A549 (cell line): ENCODE data around the gene PNKP. TPM values are rescaled to one million over a fixed set of nuclear protein-coding genes. Genes with fewer than 3 reads are reported as not detected.

ENCODE experiments used
- ATAC-seq, 2 experiments: fragments of 200-7000 bp in 1 of 2; fragments of >200 bp in 1 of 2; cut with Nextera tagmentation in 1 of 2; cut with Tn5 transposase in 1 of 2; 3 replicates each; pipeline versions ENCODE4 v1.8.0 to v1.9.1; 2018 to 2020; ENCODE audit warnings: mild to moderate bottlenecking in 1 of 2, moderate library complexity in 1 of 2
- CTCF ChIA-PET: fragments of 300-600 bp; sonication (Branson Sonifier 250); formaldehyde crosslinking; extraction: SDS; loops from one replicate; lab custom pipeline; 2021; ENCODE audit warnings: antibody characterized with exemption, inconsistent platforms; lab: Yijun Ruan, JAX
- POLR2A ChIA-PET: fragments of 350-600 bp; formaldehyde crosslinking; extraction: SDS; loops from one replicate; lab custom pipeline; 2021; ENCODE audit warnings: antibody characterized with exemption, inconsistent platforms; lab: Yijun Ruan, JAX
- DNase-seq, 2 experiments: peaks; one replicate each; pipeline versions ENCODE4 v3.0.0 to v3.0.0-alpha.2; 2011 to 2016; ENCODE audit warnings: low read depth in 1 of 2, low spot score in 1 of 2
- FAIRE-seq: peaks from 2 replicates; lab custom pipeline; 2011; peaks lifted over from hg19 to GRCh38; lab: Jason Lieb, UNC
- H3K27ac ChIP-seq, 2 experiments: fragments of >200 bp; sonication (Bioruptor Twin); formaldehyde crosslinking; 3 replicates each; pipeline ENCODE4 v1.5.1; 2016 to 2017
- H3K4me1 ChIP-seq: fragments of >200 bp; sonication (Bioruptor Twin); formaldehyde crosslinking; 3 replicates; pipeline ENCODE4 v1.6.1; 2016
- H3K4me2 ChIP-seq: fragments of >200 bp; sonication (Bioruptor Twin); formaldehyde crosslinking; 3 replicates; pipeline ENCODE4 v1.6.1; 2016
- H3K4me3 ChIP-seq: fragments of >200 bp; sonication (Bioruptor Twin); formaldehyde crosslinking; 3 replicates; pipeline ENCODE4 v1.5.1; 2016
- H3K9me3 ChIP-seq: fragments of >200 bp; sonication (Bioruptor Twin); formaldehyde crosslinking; 3 replicates; pipeline ENCODE4 v1.6.1; 2016
- CHD4 ChIP-seq: fragments of 200-600 bp; sonication (generic); IDR thresholded peaks from 2 replicates; pipeline ENCODE4 v1.6.1; 2016; ENCODE audit warnings: antibody characterized with exemption, mild to moderate bottlenecking, borderline replicate concordance
- CTCF ChIP-seq: fragments of >200 bp; sonication (Bioruptor Twin); formaldehyde crosslinking; IDR thresholded peaks from 3 replicates; pipeline ENCODE4 v1.5.1; 2016
- ELK1 ChIP-seq: fragments of 150-350 bp; IDR thresholded peaks from 2 replicates; pipeline ENCODE4 v1.6.1; 2014; ENCODE audit warnings: low read depth, mild to moderate bottlenecking, low read length
- EP300 ChIP-seq, 2 experiments: fragments of >200 bp; sonication (Bioruptor Twin); formaldehyde crosslinking; IDR thresholded peaks; 2 replicates in 1 of 2; 3 replicates in 1 of 2; pipeline ENCODE4 v1.6.1; 2016 to 2017
- ESRRA ChIP-seq: fragments of 150-350 bp; IDR thresholded peaks from 2 replicates; pipeline ENCODE4 v1.6.1; 2014; ENCODE audit warnings: mild to moderate bottlenecking, low read length, borderline replicate concordance
- FOSB ChIP-seq: fragments of 250-450 bp; sonication (Bioruptor Pico); IDR thresholded peaks from 2 replicates; pipeline ENCODE4 v1.5.0; 2020; ENCODE audit warnings: mild to moderate bottlenecking, moderate library complexity
- FOSL2 ChIP-seq, 2 experiments: fragments of 450-650 bp in 1 of 2; fragments of >200 bp in 1 of 2; sonication (Bioruptor Twin) in 1 of 2; formaldehyde crosslinking; IDR thresholded peaks; 2 replicates each; pipeline versions ENCODE4 v1.5.0 to v1.6.1; 2016 to 2020; ENCODE audit warnings: mild to moderate bottlenecking in 1 of 2, moderate library complexity in 1 of 2
- GATA3 ChIP-seq: IDR thresholded peaks from 2 replicates; pipeline ENCODE4 v1.6.1; 2012; ENCODE audit warnings: borderline replicate concordance
- HDAC2 ChIP-seq: fragments of 200-600 bp; sonication (generic); IDR thresholded peaks from 2 replicates; pipeline ENCODE4 v1.6.1; 2016
- HOXA7 ChIP-seq: fragments of 250-450 bp; sonication (Bioruptor Pico); IDR thresholded peaks from 2 replicates; pipeline ENCODE4 v1.5.0; 2020; ENCODE audit warnings: mild to moderate bottlenecking, moderate library complexity
- JUNB ChIP-seq: fragments of >200 bp; sonication (Bioruptor Twin); formaldehyde crosslinking; IDR thresholded peaks from 2 replicates; pipeline ENCODE4 v1.6.1; 2016
- MAFK ChIP-seq: fragments of 450-650 bp; IDR thresholded peaks from 2 replicates; pipeline ENCODE4 v1.6.1; 2014; ENCODE audit not compliant: partially characterized antibody
- MAZ ChIP-seq: fragments of 150-350 bp; IDR thresholded peaks from 2 replicates; pipeline ENCODE4 v1.6.1; 2014; ENCODE audit warnings: antibody characterized with exemption, low read depth, low read length, borderline replicate concordance
- MYC ChIP-seq: IDR thresholded peaks from 2 replicates; pipeline ENCODE4 v1.6.1; 2012; ENCODE audit warnings: mild to moderate bottlenecking, inconsistent platforms, low read length, improper control_type of control experiment, borderline replicate concordance
- NPAS2 ChIP-seq: fragments of 250-450 bp; sonication (Bioruptor Pico); IDR thresholded peaks from 2 replicates; pipeline ENCODE4 v1.8.0; 2022; ENCODE audit warnings: mild to moderate bottlenecking, moderate library complexity, borderline replicate concordance
- POLR2A ChIP-seq: IDR thresholded peaks from 2 replicates; pipeline ENCODE4 v1.6.1; 2012; ENCODE audit warnings: mild to moderate bottlenecking, low read length
- RARB ChIP-seq: fragments of 250-450 bp; sonication (Bioruptor Pico); IDR thresholded peaks from 2 replicates; pipeline ENCODE4 v1.8.0; 2021; ENCODE audit warnings: mild to moderate bottlenecking, moderate library complexity
- SREBF2 ChIP-seq: fragments of 450-650 bp; IDR thresholded peaks from 2 replicates; pipeline ENCODE4 v1.6.1; 2014; ENCODE audit warnings: mild to moderate bottlenecking, moderate library complexity
- WGBS: methylation state at CpG from one replicate; pipeline ENCODE4 v1.1.6; 2017; ENCODE audit errors: missing lambda C conversion rate; 5-methylcytosine and 5-hydroxymethylcytosine counted together
- polyA plus RNA-seq, 4 experiments: library from polyadenylated mRNA; depleted of rRNA in 3 of 4; stranded (reverse); fragments of >200 nt; fragmentation: RNase III in 1 of 4; extraction: RNeasy Plus Mini Kit Qiagen cat#74134 plus additional on column Dnase treatment in 1 of 4; gene quantifications; 2 replicates in 3 of 4; 3 replicates in 1 of 4; pipeline ENCODE4 v1.2.3, GENCODE V29; 2011 to 2017
- TF ChIP-seq, protein P1 (sequence below): fragments of 250-450 bp; sonication (Bioruptor Pico); IDR thresholded peaks from 2 replicates; pipeline ENCODE4 v1.5.0; 2020; ENCODE audit warnings: low read depth, mild to moderate bottlenecking, moderate library complexity

PNKP gene
- polyA plus RNA-seq, 2 of the 4 experiments (the other 2 are of a cell fraction): 23.3 to 71.2 TPM

GRCh38 chr19:49881186-49881585 lies 13.8 kb upstream of the PNKP start:
- FAIRE-seq: no peak
- ATAC-seq: no peak
- H3K4me2 ChIP-seq: no peak overlapping the region
- DNase-seq: no peak
- no peak overlapping the region for H3K4me3 ChIP-seq
- WGBS: 97% methylated on average over 17 of the region's 17 CpGs
- POLR2A ChIA-PET: no interaction called here
- no peak for TF ChIP-seq CHD4
- no peak for TF ChIP-seq FOSB (CRISPR knock-in tag)
- TF ChIP-seq EP300 (IDR thresholded peaks at IDR 0.05): no peak
- TF ChIP-seq, protein P1, sequence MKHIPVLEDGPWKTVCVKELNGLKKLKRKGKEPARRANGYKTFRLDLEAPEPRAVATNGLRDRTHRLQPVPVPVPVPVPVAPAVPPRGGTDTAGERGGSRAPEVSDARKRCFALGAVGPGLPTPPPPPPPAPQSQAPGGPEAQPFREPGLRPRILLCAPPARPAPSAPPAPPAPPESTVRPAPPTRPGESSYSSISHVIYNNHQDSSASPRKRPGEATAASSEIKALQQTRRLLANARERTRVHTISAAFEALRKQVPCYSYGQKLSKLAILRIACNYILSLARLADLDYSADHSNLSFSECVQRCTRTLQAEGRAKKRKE (CRISPR knock-in tag): no peak
- TF ChIP-seq POLR2A: no peak
- TF ChIP-seq GATA3: no peak
- TF ChIP-seq ELK1: no peak
- no peak for TF ChIP-seq MYC
- no peak for TF ChIP-seq SREBF2
- TF ChIP-seq HOXA7: no peak
- no peak overlapping the region for H3K27ac ChIP-seq
- peaks cover 11% of the 10 kb centered on the region for H3K4me1 ChIP-seq
- peaks cover 10% of the 10 kb centered on the region for H3K9me3 ChIP-seq
- CTCF ChIA-PET: interaction anchor here (2.3 to 3.8 kb wide), 2 partner anchors 8 to 56 kb away, joined by 7 to 24 read pairs; no protein-coding TSS in a partner anchor

DNA sequence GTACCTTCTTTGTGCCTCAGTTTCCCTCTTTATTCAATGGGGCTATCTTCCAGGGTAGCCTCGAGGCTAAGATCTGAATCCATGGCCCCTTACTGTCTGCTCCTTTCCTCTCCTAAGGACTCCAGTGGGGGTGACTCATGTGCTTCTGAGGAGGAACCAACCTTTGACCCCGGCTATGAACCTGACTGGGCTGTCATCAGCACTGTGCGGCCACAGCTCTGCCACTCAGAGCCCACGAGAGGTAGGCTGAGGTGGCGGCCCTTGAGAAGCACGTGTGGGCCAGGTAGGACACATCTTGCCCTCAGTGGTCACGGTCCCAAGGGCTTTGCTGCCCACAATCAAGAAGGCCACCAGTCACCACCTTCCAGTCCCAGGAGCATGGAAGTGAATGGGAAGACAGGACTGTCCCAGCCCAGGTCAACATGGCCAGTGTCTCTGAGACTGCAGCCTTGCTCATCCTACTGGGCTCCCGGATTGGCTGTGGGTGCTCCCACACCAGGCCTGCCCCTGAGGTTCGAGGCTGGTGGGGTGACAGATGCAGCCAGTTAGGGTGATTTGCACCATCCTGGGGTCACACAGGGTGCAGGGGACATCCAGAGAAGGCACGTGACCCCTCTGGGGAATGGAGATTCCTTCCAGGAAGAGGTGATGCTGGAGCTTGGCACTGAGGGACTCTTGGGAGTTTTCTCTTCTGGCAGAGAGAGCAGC lies 12.9 kb upstream of the PNKP start:
- WGBS: 90% methylated on average over 7 of the region's 10 CpGs
- Histone ChIP-seq H3K4me3 (no peak overlapping the region), H3K4me2 (no peak overlapping the region), H3K27ac (no peak overlapping the region), H3K9me3 (peaks cover 10% of the 10 kb centered on the region), H3K4me1 (peaks cover 14% of the 10 kb centered on the region)
- no peak for DNase-seq
- FAIRE-seq: no peak
- ATAC-seq: no peak
- TF ChIP-seq MAFK (no peak), HDAC2 (no peak), JUNB (no peak), CTCF (no peak), MAZ (no peak), ESRRA (no peak), FOSB (CRISPR knock-in tag) (no peak), RARB (no peak)
- ChIA-PET CTCF (interaction anchor here (2.3 to 3.8 kb wide), 2 partner anchors 9 to 57 kb away, joined by 7 to 24 read pairs; no protein-coding TSS in a partner anchor), POLR2A (no interaction called here)

GRCh38 chr19:49879243-49879963 lies 12.0 kb upstream of the PNKP start:
- Histone ChIP-seq H3K4me2 (peak overlapping the region; percentile 90; the same call in 2 of the 3 replicates), H3K4me1 (peaks cover 21% of the 10 kb centered on the region), H3K4me3 (no peak overlapping the region), H3K27ac (peak overlapping the region in 1 of 2 experiments; percentile 98; a peak in 1 of 6 replicates), H3K9me3 (peaks cover 10% of the 10 kb centered on the region)
- no peak for TF ChIP-seq FOSL2 (IDR thresholded peaks at IDR 0.05)
- TF ChIP-seq FOSL2 (CRISPR knock-in tag; IDR thresholded peaks at IDR 0.05): no peak
- TF ChIP-seq NPAS2 (CRISPR knock-in tag): no peak
- DNase-seq (peak in 1 of 2 experiments; percentile 73), FAIRE-seq (no peak), ATAC-seq (no peak)
- ChIA-PET CTCF (interaction anchor here (2.3 to 3.8 kb wide), 2 partner anchors 10 to 58 kb away, joined by 7 to 24 read pairs; no protein-coding TSS in a partner anchor), POLR2A (interaction anchor here (0.8 kb wide), 1 partner anchor 10 kb away, joined by 3 read pairs; no protein-coding TSS in a partner anchor)
- 92% methylated on average over 12 of the region's 12 CpGs for WGBS
